Panc1 (cell line): Measurements from ENCODE around the gene KIAA1217.
"Not testable (repeated sequence)": the region's sequence is repeated elsewhere in the genome, so short reads cannot be mapped to it uniquely, and the experiment has no call there.

Experiments
- SIN3A ChIP-seq: IDR thresholded peaks from 2 replicates; pipeline ENCODE4 v1.6.1; 2012; ENCODE audit warnings: low read depth, mild to moderate bottlenecking, low read length, moderate library complexity, borderline replicate concordance; ENCODE audit not compliant: insufficient read depth
- TF ChIP-seq, protein P1 (sequence below): fragments of 450-650 bp; IDR thresholded peaks from 2 replicates; pipeline ENCODE4 v1.5.1; 2017; ENCODE audit warnings: mild to moderate bottlenecking
- TF ChIP-seq, protein P2 (sequence below), 2 experiments: IDR thresholded peaks; 2 replicates each; pipeline ENCODE4 v1.6.1; 2011 to 2012; ENCODE audit warnings: low read depth in 2 of 2, control low read depth in 1 of 2, low read length in 1 of 2, mild to moderate bottlenecking in 1 of 2, moderate library complexity in 1 of 2; ENCODE audit not compliant: insufficient read depth in 1 of 2

DNA sequence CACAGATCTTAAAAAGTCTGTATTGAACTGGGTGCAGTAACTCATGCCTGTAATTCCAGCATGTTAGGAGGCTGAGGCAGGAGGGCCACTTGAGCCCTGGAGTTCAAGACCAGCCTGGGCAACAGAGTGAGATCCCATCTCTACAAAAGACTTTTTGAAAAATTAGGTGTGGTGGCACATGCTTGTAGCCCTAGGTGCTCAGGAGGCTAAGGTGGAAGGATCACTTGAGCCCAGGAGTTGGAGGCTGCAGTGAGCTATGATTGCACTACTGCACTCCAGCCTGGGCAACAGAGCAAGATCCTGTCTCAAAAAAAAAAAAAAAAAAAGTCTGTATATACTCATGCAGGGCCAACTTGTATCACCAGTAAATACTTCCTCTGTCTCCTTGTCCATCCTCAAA lies 273.8 kb downstream of the KIAA1217 start:
- TF ChIP-seq, protein P1, sequence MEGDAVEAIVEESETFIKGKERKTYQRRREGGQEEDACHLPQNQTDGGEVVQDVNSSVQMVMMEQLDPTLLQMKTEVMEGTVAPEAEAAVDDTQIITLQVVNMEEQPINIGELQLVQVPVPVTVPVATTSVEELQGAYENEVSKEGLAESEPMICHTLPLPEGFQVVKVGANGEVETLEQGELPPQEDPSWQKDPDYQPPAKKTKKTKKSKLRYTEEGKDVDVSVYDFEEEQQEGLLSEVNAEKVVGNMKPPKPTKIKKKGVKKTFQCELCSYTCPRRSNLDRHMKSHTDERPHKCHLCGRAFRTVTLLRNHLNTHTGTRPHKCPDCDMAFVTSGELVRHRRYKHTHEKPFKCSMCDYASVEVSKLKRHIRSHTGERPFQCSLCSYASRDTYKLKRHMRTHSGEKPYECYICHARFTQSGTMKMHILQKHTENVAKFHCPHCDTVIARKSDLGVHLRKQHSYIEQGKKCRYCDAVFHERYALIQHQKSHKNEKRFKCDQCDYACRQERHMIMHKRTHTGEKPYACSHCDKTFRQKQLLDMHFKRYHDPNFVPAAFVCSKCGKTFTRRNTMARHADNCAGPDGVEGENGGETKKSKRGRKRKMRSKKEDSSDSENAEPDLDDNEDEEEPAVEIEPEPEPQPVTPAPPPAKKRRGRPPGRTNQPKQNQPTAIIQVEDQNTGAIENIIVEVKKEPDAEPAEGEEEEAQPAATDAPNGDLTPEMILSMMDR, result not testable (repeated sequence)
- not testable (repeated sequence) for TF ChIP-seq SIN3A
- TF ChIP-seq, protein P2, sequence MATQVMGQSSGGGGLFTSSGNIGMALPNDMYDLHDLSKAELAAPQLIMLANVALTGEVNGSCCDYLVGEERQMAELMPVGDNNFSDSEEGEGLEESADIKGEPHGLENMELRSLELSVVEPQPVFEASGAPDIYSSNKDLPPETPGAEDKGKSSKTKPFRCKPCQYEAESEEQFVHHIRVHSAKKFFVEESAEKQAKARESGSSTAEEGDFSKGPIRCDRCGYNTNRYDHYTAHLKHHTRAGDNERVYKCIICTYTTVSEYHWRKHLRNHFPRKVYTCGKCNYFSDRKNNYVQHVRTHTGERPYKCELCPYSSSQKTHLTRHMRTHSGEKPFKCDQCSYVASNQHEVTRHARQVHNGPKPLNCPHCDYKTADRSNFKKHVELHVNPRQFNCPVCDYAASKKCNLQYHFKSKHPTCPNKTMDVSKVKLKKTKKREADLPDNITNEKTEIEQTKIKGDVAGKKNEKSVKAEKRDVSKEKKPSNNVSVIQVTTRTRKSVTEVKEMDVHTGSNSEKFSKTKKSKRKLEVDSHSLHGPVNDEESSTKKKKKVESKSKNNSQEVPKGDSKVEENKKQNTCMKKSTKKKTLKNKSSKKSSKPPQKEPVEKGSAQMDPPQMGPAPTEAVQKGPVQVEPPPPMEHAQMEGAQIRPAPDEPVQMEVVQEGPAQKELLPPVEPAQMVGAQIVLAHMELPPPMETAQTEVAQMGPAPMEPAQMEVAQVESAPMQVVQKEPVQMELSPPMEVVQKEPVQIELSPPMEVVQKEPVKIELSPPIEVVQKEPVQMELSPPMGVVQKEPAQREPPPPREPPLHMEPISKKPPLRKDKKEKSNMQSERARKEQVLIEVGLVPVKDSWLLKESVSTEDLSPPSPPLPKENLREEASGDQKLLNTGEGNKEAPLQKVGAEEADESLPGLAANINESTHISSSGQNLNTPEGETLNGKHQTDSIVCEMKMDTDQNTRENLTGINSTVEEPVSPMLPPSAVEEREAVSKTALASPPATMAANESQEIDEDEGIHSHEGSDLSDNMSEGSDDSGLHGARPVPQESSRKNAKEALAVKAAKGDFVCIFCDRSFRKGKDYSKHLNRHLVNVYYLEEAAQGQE (IDR thresholded peaks at IDR 0.05; ENCODE audit: insufficient read depth in 1 of 2, low read depth in 2 of 2, low read length in 1 of 2), result not testable (repeated sequence)
